Neural crest cell (in vitro differentiated cells): ENCODE results near the gene GSTP1. TPM values are rescaled to one million over a fixed set of nuclear protein-coding genes. Genes with fewer than 3 reads are reported as not detected.
"Not testable (repeated sequence)": the region's sequence is repeated elsewhere in the genome, so short reads cannot be mapped to it uniquely, and the experiment has no call there.

Experiments
- DNase-seq: peaks from one replicate; pipeline ENCODE4 v3.0.0; 2021; ENCODE audit warnings: low read depth, mixed read lengths, low spot score
- H3K27ac Mint-ChIP-seq: one replicate; pipeline ENCODE4 v1.8.0; 2021; ENCODE audit warnings: mild to moderate bottlenecking, mixed read lengths; ENCODE audit not compliant: unreplicated experiment
- H3K27me3 Mint-ChIP-seq: 2 replicates; pipeline ENCODE4 v1.8.0; 2021; ENCODE audit warnings: low read depth, mild to moderate bottlenecking, mixed read lengths
- H3K36me3 Mint-ChIP-seq: 2 replicates; pipeline ENCODE4 v1.8.0; 2021; ENCODE audit warnings: low read depth, mild to moderate bottlenecking, mixed read lengths
- H3K4me1 Mint-ChIP-seq: 2 replicates; pipeline ENCODE4 v1.8.0; 2021; ENCODE audit warnings: mixed read lengths
- H3K4me3 Mint-ChIP-seq: one replicate; pipeline ENCODE4 v1.8.0; 2021; ENCODE audit warnings: mild to moderate bottlenecking, mixed read lengths
- H3K9me3 Mint-ChIP-seq: 2 replicates; pipeline ENCODE4 v1.8.0; 2021; ENCODE audit warnings: mixed read lengths
- CTCF ChIP-seq: fragments of 200-600 bp; sonication (generic); conservative IDR thresholded peaks from 2 replicates; pipeline ENCODE4 v1.5.0; 2021; ENCODE audit warnings: antibody characterized with exemption, mild to moderate bottlenecking
- total RNA-seq: library from RNA; stranded (reverse); gene quantifications from 2 replicates; pipeline ENCODE4 v1.2.1, GENCODE V29; 2021

The GSTP1 gene
- total RNA-seq, 1 donor from 2014 or later: 780 TPM

GRCh38 chr11:67614730-67615714, 31.4 kb downstream of the GSTP1 start:
- Mint-ChIP-seq H3K4me1 (peaks cover 20% of the 10 kb centered on the region), H3K4me3 (no peak overlapping the region), H3K9me3 (peaks cover 5% of the 10 kb centered on the region), H3K36me3 (peaks cover 5% of the 10 kb centered on the region), H3K27me3 (peaks cover 13% of the 10 kb centered on the region), H3K27ac (no peak overlapping the region)
- DNase-seq: peak; percentile 46
- peak; percentile 55 for TF ChIP-seq CTCF

GRCh38 chr11:67615728-67616430, 32.3 kb downstream of the GSTP1 start:
- H3K4me1 Mint-ChIP-seq: peaks cover 28% of the 10 kb centered on the region
- TF ChIP-seq CTCF: no peak
- peaks cover 6% of the 10 kb centered on the region for H3K36me3 Mint-ChIP-seq
- peaks cover 5% of the 10 kb centered on the region for H3K9me3 Mint-ChIP-seq
- H3K27ac Mint-ChIP-seq: no peak overlapping the region
- no peak overlapping the region for H3K4me3 Mint-ChIP-seq
- H3K27me3 Mint-ChIP-seq: peaks cover 19% of the 10 kb centered on the region
- DNase-seq: no peak

- no peak overlapping the region for H3K27ac Mint-ChIP-seq
- H3K4me3 Mint-ChIP-seq: peak overlapping the region; percentile 48
- peaks cover 5% of the 10 kb centered on the region for H3K9me3 Mint-ChIP-seq
- no peak for DNase-seq
- no peak for TF ChIP-seq CTCF
- H3K27me3 Mint-ChIP-seq: peaks cover 27% of the 10 kb centered on the region
- H3K4me1 Mint-ChIP-seq: peaks cover 35% of the 10 kb centered on the region
- H3K36me3 Mint-ChIP-seq: peaks cover 6% of the 10 kb centered on the region
Measured at GRCh38 chr11:67616431-67617242, 33.0 kb downstream of the GSTP1 start.

GRCh38 chr11:67617243-67617953, 33.8 kb downstream of the GSTP1 start:
- peak overlapping the region; percentile 48 for H3K4me3 Mint-ChIP-seq
- peaks cover 41% of the 10 kb centered on the region for H3K4me1 Mint-ChIP-seq
- no peak for TF ChIP-seq CTCF
- H3K27ac Mint-ChIP-seq: no peak overlapping the region
- H3K9me3 Mint-ChIP-seq: peaks cover 5% of the 10 kb centered on the region
- no peak for DNase-seq
- H3K36me3 Mint-ChIP-seq: peaks cover 6% of the 10 kb centered on the region
- peaks cover 34% of the 10 kb centered on the region for H3K27me3 Mint-ChIP-seq

DNA sequence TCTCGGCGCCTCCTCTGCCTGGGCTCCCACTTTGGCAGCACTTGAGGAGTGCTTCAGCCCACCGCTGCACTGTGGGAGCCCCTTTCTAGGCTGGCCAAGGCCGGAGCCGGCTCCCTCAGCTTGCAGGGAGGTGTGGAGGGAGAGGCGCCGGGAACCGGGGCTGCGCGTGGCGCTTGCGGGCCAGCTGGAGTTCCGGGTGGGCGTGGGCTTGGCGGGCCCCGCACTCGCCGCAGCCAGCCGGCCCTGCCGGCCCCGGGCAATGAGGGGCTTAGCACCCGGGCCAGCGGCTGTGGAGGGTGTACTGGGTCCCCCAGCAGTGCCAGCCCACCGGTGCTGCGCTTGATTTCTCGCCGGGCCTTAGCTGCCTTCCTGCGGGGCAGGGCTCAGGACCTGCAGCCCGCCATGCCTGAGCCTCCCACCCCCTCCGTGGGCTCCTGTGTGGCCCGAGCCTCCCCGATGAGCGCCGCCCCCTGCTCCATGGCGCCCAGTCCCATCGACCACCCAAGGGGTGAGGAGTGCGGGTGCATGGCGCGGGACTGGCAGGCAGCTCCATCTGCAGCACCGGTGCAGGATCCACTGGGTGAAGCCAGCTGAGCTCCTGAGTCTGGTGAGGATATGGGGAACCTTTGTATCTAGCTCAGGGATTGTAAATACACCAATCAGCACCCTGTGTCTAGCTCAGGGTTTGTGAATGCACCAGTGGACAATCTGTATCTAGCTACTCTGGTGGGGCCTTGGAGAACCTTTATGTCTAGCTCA, 35.5 kb downstream of the GSTP1 start:
- DNase-seq, H3K9me3 Mint-ChIP-seq, H3K36me3 Mint-ChIP-seq: not testable (repeated sequence)
- Mint-ChIP-seq H3K27me3 (peaks cover 35% of the 10 kb centered on the region), H3K4me3 (peak overlapping the region; percentile 92), H3K4me1 (peaks cover 41% of the 10 kb centered on the region), H3K27ac (peak overlapping the region; percentile 50)

GRCh38 chr11:67619683-67620618, 36.3 kb downstream of the GSTP1 start:
- peaks cover 41% of the 10 kb centered on the region for H3K4me1 Mint-ChIP-seq
- H3K4me3 Mint-ChIP-seq: peak overlapping the region; percentile 92
- peak overlapping the region; percentile 55 for H3K27ac Mint-ChIP-seq
- H3K9me3 Mint-ChIP-seq, DNase-seq, H3K36me3 Mint-ChIP-seq: not testable (repeated sequence)
- H3K27me3 Mint-ChIP-seq: peaks cover 35% of the 10 kb centered on the region

DNA sequence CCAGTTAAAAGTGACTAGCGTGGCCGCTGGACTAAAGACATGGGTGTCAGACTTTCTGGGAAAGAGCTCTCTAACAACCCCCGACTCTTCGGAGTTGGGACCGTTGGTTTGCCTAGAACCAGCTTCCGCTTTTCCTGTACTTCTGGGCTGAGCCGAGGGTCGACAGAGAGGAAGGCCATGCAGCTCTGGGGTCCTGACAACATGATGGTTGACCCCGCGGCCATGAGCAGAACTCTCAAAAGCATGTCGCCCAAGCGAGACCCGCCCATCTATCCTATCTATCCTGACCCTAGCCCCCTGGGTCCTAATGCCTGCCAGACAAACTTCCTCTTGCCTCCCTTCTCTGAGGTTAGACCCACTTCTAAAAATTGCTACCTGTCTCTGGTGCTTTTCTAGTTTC, 37.0 kb downstream of the GSTP1 start:
- Mint-ChIP-seq H3K4me3 (peak overlapping the region; percentile 92), H3K4me1 (peaks cover 41% of the 10 kb centered on the region), H3K27ac (peak overlapping the region; percentile 55), H3K27me3 (peaks cover 35% of the 10 kb centered on the region)
- H3K9me3 Mint-ChIP-seq, H3K36me3 Mint-ChIP-seq: not testable (repeated sequence)
- peak; percentile 42 for DNase-seq
